ENCODE measurements around the gene SPDYE4. TPM values are rescaled to one million over a fixed set of nuclear protein-coding genes. Genes with fewer than 3 reads are reported as not detected.
A peak's percentile ranks its signal among the peaks of the same experiment; 100 is the strongest.

The SPDYE4 gene
- total RNA-seq, 1 experiment from 2014 or later: not detected

DNA sequence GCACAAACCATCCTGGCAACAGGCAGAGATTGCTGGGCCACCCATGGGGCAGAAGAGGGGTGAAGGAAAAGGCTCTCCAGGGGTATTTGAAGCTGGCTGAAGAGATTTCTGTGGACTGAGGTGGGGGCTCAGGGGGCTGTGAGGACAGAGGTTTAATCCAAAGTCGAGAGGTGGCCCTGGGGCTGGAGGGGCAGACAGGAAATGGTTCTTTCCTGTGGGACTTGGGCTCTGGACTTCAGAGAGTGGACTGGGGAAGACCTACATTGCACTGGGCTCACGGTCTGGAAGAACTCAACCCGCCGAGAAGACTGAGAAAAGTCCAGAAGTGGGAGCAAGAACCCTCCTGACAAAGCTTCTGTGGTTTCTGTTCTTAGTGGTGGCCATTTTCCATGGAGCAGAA, 16.6 kb downstream of the SPDYE4 start:
- DNase-seq (ENCODE audit: low read depth): no peak

DNA sequence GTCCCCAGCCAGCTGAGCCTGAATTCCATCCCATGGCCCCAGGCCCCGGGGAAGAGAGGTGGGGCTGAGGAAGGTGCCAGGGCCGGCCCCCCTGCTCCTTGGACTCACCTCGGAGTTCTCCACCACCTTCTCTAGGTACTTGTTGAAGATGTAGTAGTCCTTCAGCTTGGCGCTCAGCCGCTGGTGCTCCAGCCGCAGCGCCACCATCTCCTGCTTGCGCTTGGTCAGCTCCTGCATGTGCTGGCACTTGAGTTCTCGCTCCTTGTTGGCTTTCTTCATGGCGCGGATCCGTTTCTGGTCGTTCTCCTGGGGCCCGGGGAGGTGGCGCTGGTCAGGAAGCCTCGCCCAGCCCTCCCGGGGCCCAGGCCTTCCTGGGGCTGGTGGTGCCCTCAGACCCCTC, 17.0 kb downstream of the SPDYE4 start:
- DNase-seq (ENCODE audit: low read depth): no peak

DNA sequence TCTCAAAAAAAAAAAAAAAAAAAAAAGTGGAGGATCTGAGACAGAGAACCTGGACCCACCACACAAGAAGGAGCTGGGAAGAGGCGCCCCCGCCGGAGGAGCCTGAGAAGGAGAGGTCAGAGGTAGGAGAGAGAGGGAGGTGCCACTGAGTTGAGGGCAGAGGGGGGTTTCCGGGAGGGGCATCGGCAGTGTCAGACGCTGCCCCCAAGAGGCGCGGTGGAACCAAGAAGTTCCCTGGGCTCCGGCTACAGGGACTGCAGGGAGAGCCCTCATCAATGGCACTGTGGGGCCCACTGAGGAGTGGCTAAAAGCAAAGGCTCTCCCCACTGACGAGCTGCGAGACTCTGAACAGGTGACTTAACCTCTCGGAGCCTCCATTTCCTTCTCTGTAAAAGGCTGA, 17.9 kb downstream of the SPDYE4 start:
- DNase-seq (ENCODE audit: low read depth): peak; percentile 7

DNA sequence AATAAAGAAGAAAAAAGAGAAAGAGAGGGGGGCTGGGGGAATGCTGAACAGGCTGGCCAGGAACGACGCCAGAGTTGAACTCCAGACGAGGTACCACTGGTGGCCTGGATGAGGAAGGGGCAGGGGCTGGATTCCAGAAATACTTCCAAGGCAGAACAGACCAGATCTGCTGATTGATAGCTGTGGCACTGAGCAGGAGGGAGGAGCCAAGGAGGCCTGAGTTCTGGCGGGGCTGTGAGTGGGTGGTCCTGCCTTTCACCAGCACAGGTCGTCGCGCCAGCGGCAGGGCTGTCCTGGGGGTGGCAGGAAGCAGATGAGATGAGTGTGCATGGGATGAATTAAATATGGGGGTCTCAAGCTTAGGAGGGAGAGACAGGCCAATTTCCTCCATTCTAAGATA, 19.2 kb downstream of the SPDYE4 start:
- no peak for DNase-seq (ENCODE audit: low read depth)

DNA sequence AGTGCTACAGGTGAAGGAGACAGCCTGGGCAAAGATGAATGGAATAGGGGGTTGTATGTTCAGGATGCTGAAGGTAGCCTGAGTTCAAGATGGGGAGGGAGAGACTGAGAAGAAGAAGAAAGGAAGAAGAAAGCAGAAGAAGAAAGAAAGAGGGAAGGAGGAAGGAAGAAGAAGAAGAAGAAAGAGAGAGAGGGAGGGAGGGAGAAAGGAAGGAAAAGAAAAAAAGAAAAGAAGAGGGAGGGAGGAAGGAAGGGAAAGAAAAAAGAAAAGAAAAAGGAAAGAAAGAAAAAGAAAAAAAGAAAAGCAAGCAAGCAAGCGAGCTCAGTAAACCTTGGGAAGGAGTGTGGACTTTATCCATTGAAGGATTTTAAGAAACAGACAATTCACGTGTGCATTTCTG, 21.6 kb downstream of the SPDYE4 start:
- no peak for DNase-seq (ENCODE audit: low read depth)

DNA sequence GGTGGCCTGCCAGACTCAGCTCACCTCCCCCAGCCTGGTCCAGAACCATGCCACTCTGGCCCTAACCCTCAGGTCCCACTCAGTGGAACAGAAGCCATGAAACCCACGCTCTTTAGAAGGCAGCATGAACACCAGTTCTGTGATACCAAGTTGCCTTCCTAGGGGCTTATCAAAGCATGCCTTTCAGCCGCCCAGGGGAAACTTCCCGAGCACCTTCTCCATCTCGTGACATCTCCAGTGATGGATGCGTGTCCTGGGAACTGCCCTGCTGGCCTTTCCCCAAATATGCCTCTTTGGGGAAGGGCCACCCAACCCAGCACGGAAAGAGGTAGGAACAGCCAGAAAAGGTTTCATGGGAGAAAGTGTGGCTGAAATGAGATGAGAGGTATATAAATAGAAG, 22.0 kb downstream of the SPDYE4 start:
- no peak for DNase-seq (ENCODE audit: low read depth)

DNA sequence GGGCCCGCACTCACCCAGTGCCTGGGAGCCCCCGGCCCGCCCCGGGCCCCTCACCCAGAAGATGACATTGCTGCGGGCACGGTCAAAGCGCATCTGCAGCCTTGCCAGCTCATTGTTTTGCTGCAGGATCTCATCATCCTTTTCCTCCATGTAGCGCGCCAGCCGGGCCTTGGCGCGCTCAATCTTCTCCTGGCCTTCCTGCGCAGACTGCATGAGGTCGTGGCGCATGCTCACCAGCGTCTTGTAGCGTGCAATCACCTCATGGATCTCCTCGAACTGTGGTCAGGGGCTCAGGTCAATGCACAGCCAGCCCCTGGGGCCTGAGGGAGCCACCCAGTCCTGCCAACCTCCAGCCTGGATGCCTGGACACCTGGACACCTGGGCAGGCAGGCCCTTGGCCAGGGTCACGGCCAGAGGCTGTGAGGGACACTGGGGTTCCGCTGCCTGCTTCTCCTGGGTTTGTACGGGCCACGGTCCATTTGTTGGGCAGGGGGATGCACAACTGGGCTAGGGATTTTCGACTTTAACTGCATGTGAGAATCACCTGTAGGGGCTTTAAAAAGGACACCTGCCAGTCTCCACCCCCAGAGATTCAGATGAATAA, 22.9 kb downstream of the SPDYE4 start:
- no peak for DNase-seq (ENCODE audit: low read depth)

DNA sequence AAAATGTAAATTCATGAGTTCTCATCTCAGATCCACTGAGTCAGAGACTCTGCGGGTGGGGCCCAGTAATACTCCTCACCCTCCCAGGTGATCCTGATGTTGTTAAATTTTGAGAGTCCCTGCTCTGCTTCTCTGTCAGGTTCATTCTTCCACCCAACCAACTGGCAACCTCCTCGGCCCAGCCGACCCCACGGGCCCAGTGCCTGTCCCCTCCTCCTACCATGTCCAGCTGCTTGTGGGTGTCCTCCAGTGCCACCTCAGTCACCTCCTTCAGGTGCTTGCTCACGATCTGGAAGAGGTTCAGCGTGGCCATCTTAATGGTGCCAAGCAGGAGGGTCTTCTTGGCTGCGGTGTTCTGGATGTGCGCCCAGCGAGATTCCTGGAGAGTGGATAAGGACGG, 23.5 kb downstream of the SPDYE4 start:
- no peak for DNase-seq (ENCODE audit: low read depth)

DNA sequence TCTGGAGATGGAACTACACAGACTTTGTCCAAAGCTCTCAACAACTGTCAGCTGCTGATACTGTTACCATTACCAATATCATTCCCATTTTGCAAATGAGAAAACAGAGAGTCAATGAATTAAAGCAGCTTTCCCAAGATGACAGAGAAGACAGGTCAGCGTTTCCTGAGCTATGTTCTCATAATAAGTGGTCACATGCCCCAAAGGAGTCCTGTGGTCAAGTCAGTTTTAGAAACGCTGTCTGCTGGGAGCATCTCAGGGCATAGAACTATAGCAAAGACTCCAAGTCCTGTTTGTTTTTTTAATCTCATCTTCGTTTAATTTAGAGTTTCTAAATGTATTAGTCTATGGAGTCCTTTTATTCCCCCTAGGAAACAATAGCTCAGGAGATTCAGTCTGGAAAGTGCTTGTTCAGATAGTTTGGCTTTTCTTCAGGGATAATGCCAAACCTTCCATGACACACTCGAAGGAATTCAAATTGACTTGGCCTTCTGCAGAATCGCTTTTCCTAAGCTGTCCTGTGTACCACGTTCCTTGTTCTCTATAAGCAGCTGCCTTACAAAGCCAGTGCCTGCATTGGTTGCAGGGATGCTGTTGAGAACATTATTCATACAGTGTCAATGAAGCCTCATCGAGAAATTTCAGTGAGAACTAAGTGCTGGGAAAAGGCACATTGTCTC, 25.8 kb downstream of the SPDYE4 start:
- no peak for DNase-seq (ENCODE audit: low read depth)

DNA sequence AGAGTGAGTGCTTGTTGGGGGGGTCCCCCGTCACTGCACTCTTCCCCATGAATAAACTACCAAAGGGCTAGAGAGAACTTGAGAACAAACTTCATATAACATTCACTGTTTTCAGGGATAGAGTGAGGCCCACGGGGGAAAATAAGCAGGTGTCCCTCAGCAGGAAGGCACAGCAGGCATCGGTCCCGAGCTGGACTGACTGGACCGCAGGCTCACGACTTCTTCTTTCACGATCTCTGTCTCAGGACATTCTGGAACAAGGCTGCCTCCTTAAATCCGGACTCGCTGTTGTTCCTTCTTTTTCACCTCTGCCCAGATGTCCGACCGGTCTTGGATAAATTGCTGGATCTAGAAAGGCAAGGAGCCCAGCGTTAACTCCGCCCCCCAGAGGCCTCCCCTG, 28.5 kb downstream of the SPDYE4 start:
- no peak for DNase-seq (ENCODE audit: low read depth)

DNA sequence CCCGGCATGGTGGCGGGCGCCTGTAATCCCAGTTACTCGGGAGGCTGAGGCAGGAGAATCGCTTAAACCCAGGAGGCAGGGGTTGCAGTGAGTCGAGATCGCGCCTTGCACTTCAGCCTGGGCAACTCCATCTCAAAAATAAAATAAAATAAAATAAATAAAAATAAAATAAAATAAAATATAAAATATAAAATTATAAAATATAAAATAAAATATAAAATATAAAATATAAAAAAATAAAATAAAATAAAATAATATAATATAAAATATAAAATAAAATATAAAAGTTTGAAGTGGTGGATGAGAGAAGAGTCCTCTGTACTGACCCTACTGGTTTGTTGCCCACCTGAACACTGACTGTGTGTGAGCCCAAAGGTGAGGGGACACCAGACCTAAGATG, 28.9 kb downstream of the SPDYE4 start:
- DNase-seq (ENCODE audit: low read depth): no peak

DNA sequence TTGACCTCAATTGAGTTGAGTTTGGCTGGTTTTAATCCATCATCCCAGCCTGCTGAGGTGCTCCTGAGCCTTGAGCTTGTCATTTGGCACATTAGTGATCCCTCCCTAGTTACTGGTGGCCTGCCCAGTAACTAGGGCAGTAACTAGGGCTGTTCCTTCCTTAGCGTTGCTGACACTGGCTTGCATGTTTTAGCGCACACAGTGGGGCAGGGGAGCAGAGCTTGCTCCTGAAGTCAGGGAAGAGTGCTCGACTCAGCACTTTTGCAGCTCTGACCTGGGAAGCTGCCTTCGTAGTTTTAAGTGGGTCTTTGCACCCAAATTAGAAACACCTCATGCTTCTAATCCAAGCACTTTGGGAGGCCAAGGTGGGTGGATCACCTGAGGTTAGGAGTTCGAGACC, 29.4 kb downstream of the SPDYE4 start:
- no peak for DNase-seq (ENCODE audit: low read depth)

DNA sequence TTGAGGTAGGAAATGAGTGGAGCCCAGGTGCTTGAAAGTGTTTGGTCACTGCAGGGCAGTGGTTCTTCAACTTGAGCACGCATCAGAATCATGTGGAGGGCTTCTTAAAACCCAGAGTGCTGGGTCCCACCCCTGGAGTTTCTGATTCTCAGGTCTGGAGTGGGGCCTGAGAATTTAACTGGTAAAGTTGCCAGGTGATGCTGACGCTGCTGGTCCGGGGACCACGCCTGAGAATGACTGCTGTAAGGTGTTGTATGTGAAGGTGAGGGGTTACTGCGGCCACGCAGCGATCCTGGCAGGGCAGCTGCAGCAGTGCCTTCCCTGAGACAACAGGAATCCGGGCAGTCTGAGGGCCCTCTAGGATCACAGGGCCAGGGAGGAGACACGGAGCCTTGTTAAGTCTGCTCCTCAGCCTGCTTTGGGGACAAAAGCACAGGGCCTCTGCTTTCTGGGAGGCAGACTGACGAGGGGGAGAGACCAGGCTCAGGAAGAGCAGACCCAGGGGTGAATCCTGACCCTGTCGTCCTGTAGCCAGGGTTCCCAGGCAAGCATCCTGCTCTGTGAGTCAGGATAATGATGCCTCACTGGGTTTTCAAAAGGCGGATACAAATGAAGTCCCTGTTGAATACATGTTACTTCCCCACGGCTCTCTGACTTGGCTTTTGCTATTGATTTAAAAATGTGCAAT, 30.0 kb downstream of the SPDYE4 start:
- no peak for DNase-seq (ENCODE audit: low read depth)

DNA sequence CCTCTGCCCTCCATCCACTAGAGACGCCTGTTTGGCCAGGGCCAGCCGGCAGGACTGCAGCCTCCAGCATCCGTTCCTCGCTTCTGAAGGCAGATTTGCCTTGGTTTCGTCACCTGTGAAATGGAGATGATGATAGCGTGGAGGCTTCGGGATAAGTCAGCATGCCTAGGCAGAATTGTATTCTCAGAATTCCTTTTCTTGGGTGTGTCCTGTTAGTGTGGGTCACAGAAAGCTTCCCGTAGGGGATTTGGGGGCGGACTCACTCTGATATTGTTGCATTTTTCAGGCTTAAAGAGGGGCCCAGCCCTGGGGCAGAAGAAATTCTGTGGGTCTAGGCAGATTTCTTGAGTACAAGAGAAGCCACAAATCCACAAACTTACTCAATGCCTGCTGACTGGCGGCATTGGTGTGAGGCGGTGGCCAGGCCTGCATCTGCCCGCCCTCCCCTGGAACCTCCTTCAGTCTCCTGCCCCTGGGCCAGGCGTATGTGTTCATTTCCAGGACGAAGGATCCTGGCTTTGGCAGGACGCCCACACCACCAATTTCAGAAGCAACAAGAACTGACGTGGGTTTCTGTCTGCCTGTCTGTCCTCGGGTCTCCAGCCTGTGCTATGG, 31.3 kb downstream of the SPDYE4 start:
- DNase-seq (ENCODE audit: low read depth): no peak

DNA sequence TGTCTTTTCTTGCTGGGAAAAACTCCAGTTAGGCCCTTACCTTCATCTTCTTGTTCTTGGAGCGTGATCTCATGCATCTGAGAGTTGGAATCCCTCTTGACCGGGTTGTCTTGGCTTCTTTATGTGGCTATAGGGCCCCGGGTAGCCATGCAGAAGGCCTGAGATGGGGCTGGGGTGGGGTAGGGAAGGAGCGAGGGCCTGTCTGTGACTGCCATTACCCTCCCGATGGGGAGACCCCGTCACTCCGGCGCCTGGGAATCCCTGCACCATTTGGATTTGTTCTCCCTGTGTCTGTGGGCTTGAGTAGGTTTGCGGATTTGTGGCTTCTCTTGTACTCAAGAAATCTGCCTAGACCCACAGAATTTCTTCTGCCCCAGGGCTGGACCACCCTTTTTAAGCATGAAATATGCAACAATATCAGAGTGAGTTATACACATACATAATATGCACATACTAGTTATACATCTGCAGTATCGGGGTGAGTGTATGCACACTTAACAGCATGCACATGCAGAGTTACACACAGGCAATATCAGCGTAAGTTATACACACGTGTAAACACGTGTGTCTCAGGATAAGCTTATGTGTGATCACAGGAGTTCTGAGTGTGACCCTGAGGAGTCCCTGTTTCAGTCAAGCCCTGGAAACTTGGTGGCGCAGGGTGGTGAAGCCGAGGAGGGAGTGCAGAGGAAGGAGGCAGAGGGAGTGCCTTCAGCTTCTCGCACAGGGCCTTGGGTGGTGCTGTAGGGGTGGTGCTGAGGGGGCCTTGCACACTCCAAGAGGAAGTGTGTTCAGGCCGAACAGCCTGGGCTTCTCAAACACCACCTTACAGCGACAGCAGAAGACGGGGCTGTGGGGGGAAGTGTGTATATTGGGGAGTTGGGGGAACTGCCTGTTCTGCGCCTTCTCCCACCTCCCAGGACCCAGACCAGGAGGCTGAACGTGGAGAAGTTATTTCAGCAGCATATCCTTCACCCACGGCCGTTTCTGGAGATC, 32.2 kb downstream of the SPDYE4 start:
- no peak for DNase-seq (ENCODE audit: low read depth)

DNA sequence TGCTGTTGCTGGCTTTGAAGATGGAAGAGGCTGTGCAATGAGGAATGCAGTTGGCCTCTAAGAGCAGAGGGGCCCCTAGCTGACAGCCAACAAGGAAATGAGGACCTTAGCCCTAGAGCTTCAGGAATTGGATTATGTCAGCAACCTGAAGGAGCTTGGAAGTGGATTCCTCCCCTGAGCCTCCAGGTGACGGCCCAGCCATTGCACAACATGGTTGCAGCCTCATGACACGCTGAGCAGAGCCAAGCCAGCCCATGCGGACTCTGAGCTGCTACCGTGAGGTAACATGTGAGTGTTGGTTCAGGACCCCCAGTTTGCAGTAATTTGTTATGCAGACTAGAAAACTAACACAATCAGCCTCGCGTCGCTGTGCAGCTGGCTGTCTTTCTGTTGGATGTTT, 33.9 kb downstream of the SPDYE4 start:
- DNase-seq (ENCODE audit: low read depth): no peak

DNA sequence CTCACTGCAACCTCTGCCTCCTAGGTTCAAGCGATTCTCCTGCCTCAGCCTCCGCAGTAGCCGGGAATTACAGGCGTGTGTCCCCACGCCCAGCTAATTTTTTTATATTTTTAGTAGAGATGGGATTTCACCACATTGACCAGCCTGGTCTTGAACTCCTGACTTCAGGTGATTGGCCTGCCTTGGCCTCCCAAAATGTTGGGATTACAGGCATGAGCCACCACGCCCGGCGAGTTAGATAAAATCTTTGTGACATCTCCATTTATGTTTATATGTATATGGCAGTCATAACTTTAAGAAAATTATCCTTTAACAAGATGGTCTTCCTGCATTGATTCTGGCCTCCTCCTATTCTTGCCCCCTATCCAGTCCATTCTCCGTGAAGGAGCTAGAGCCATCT, 37.8 kb downstream of the SPDYE4 start:
- no peak for DNase-seq (ENCODE audit: low read depth)

DNA sequence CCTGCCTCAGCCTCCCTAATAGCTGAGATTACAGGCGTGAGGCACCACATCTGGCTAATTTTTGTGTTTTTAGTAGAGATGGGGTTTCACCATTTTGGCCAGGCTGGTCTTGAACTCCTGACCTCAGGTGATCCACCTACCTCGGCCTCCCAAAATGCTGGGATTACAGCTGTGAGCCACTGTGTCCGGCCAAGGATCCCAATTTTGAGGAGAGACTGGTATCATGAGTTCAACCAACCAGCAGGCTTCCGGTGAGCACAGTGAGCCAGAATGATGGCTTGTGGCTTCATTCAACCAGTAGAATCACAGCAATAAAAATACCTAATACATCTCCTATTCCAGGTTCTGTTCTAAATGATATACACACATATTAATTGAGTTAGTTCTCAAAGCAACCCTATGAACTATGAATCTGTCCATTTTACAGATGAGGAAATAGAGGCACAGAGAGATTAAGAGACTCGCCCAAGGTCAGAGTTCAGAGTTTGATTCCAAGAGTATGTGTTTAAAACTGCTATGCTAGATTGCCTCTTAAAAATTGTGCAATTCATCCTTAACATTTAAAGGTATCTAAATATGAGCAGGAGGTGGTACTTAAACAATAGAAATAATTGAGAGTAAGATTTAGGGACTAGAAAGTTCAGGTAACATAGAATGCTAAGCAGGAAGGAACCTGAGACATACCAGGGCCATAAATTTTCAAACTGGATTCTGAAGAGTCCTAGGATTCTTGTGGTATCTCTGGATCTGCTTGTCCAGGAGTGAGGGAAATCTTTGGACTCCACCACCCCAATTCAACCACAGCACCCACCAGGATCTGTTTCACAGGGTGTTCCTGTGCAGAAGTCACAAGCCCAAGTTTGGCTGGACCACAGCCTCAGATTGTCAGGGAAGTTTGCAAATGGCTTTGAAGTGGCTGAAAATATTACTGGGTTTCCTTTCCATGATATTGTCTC, 38.8 kb downstream of the SPDYE4 start:
- DNase-seq (ENCODE audit: low read depth): no peak

DNA sequence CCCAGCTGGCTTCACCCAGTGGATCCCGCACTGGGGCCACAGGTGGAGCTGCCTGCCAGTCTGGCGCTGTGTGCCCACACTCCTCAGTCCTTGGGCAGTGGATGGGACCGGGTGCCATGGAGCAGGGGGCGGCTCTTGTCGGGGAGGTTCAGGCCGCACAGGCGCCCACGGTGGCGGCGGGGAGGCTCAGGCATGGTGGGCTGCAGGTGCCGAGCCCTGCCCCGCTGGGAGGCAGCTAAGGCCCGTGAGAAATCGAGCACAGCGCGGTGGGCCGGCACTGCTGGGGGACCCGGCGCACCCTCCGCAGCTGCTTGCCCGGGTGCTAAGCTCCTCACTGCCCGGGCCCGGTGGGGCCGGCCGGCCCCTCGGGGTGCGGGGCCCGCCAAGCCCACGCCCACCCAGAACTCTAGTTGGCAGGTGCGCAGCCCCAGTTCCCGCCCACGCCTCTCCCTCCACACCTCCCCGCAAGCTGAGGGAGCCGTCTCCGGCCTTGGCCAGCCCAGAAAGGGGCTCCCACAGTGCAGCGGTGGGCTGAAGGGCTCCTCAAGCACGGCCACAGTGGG, 40.3 kb downstream of the SPDYE4 start:
- DNase-seq (ENCODE audit: low read depth): no peak

DNA sequence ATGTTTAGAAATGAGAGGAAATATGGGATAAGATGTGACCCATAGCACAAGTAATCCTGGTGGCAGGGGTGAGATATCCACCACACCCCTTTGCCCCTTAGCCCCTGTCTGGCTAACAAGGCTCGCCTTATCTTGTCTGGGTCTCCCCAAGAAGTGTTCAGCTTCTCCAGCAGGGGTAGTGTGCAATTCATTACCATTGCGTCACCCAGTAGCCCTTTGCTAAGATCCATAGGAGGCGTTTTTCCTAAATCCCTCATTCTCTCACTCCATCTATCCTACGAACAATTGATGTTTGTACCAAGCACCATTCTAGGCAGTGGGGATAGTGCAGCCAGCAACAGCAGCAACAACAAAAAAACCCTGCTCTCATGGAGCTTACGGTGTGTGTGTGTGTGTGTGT, 44.5 kb downstream of the SPDYE4 start:
- DNase-seq (ENCODE audit: low read depth): no peak

Data from HT1080 (cell line).